NCI-H1436 treated with DMSO at 0.1 percent for 48 hours (cell line): Measurements from ENCODE around the gene LRRK1.
A peak's percentile ranks its signal among the peaks of the same experiment; 100 is the strongest.

Experiments
- DNase-seq: peaks from one replicate; lab custom pipeline; 2025; lab: John Stamatoyannopoulos, UW

Gene LRRK1

DNA sequence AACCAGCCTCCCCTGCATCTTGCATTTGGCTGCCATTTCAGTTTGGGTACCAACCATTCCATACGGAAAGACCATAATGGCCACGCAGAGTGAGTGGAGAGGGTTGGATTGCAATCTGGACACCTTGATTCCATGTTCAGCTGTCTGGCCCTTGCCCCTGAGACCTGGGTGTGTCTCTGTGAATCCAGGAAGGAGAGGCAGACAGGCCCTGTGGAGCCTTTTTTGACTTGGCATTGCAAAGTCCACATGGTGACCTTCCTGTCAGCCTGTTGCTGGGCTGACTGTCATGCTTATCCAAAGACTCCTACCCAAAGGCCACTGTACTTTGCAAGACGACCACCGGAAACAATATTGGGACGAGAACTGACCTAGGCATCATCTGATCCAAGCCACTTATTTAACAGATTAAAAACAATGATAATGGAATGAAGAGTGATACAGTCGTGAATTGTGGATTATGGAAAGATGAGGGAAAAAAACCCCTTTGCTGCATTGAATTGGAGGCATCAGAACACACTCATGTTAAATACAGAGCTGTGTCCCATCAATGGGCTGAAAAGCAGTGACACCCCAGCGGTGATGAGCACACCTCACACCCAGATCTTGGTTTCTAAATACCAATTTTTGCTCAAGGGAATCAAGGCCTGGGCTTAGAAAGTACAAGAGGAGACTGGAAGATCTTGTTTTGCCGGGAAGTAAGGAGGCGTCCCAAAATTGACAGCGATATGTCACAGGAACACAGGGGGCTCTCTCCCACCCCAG, 86.0 kb downstream of the LRRK1 start:
- no peak for DNase-seq

DNA sequence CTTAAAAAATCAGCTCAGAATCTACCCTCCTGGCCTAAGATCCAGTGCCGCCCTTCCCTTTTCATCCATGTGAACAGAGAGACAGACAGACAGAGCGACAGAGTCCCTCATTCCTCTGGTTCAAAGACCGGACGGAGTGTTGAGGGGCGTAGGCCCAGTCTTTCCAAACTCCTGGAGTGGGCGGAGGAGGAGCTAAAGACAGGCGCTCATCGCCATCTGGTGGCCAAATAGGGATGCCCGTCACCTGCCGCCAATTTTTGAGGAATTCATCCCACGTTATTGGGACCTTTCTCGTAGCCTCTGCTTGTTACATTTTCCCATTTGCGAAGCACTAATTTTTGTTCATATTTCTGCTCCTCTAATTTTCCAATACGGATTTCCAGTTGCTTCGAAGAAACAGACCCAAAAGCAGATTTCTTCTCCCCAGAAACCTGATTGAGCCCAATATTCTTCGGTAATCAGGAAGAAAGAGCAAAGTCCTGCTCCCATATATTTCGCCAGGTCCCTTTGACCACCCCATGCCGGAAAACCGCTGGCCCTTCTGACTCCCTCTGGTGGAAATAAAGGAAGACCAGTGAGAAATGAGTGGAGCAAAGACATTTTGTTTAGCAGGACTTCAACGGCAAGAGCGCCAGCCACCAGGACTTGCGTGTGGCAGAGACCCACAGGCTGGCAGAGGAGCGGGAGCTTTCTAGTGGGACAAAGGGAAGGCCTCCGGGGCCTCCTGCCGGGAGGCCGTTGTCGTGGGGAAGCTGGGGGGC, 88.0 kb downstream of the LRRK1 start:
- DNase-seq: no peak

DNA sequence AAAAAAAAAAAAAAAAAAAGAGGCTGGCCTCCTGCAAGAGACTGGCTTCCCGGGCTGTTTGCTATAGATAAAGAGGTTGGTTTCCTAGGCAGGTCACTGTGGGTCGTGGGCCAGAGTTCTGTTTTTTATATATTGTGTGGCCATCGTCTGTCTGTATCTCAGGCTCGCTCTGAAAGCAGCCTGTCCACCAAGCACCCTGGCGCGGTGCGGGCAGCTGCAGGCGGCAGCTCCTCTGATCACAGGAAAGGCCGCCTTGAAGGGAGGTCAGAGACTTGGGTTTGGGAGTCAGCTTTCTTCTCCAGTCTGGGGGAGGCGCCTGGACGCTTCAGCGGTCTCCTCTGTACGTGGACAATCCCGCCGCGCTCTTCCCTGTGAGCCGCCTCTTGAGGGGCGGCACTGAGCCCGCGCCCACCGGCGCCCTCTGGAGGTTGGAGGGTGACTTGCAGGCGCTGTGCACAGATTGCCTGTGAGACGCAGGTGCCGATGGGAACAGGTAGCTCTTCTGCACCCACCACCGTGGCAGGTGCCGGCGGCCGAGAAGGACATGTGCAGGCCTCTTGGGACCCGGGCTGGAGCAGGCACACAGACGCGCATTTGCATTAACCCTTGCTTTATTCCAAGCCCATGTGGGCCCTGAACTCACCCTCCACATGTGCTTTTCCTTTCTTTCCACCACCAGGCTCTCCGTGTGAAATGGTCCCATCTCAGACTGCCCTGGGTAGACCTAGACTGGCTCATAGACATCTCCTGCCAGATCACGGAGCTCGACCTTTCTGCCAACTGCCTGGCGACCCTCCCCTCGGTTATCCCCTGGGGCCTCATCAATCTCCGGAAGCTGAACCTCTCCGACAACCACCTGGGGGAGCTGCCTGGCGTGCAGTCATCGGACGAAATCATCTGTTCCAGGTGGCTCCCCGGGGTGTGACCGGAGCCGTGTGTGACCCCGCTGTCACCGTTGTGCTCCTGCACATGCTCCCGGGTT, 89.3 kb downstream of the LRRK1 start:
- peak; percentile 47 for DNase-seq

DNA sequence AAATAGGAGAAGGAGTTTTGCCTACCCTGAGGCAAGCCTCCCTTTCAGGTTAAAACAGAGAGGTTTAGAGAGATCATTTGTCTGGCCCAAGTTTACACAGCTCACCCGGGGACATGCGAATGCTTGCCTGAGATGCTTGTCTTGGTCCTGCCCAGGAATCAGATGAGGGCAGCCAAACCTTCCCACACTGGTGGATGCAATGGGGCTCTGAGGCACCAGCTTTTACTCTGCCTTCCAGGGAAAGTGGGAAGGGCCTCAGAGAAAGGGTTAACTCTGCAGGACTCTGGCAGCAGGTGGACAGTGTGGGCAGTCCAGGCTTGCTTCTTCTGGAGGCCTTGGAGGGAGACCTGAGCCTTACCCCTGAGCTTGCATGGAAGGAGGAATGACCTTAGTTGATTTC, 90.0 kb downstream of the LRRK1 start:
- DNase-seq: no peak

DNA sequence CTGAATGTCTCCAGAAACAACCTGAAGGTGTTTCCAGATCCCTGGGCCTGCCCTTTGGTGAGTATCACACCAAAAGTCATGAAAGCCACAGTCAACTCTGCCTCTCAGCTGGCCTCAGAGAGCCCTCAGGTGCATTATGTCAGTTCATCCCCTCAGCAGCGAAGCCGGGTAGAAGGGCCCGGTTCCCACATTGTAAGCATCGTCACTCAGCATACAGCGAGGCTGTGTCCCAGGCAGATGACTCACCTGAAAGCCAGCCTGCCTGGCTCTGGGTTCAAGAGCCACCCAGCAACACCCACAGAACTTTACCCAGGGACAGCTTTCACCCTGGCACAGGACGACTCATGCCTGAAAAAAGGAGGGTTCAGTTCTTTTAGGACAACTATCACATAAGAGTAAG, 91.6 kb downstream of the LRRK1 start:
- DNase-seq: no peak

DNA sequence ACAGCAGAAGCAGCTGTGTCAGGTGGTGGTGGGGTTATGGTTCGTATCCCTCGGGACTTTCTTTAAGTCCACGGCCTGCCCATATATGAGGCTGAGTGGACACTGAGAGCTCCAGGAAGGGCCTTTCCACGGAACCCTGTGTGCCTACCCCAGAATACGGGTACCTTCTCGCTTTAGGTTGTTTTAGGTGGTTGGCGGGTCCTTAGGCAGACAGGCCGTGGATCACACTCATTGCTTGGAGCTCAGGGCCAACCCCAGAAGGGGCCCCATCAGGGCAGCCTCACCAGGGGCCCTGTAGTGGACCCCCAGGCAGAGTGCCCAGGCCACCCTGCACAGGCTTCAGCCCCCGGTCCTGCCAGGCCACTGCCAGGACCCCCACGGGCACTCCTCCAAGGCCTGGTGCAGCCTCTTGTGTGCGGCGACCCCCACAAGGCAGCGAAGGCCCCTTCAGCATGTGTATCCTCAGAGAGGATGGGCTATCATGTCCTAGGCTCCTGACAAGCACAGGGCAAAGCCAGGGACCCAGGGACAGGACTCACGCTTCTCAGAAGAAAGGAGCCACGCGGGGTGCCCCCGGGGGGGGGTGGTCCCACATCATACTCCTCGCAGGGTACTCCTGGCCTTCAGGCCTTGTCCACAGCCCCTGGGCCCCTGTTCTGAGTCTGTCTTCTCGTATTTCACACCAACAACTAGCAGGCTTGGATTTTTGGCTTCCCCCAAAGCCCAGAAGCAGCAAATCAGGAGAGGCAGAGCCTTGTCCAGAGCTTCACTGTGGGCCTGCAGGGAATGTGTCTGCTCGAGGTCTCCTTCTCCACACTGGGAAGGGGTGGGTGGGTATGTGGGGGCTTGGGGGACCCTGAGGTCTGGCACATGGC, 93.4 kb downstream of the LRRK1 start:
- no peak for DNase-seq

DNA sequence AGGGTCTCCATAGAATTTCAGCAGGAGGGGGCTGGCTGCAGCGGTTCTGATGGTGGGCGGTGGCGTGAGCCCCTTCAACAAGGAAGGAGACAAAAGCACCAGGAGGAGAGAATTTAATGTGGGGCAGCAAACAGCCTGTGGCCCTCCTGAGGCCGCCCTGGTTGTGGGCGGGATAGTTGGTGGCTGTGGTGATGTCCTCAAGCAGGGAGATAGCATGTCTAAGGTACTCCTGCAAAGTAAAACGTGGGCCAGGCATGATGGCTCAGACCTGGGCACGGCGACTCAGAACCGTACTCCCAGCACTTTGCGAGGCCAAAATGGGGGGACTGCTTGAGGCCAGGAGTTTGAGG, 94.0 kb downstream of the LRRK1 start:
- no peak for DNase-seq

DNA sequence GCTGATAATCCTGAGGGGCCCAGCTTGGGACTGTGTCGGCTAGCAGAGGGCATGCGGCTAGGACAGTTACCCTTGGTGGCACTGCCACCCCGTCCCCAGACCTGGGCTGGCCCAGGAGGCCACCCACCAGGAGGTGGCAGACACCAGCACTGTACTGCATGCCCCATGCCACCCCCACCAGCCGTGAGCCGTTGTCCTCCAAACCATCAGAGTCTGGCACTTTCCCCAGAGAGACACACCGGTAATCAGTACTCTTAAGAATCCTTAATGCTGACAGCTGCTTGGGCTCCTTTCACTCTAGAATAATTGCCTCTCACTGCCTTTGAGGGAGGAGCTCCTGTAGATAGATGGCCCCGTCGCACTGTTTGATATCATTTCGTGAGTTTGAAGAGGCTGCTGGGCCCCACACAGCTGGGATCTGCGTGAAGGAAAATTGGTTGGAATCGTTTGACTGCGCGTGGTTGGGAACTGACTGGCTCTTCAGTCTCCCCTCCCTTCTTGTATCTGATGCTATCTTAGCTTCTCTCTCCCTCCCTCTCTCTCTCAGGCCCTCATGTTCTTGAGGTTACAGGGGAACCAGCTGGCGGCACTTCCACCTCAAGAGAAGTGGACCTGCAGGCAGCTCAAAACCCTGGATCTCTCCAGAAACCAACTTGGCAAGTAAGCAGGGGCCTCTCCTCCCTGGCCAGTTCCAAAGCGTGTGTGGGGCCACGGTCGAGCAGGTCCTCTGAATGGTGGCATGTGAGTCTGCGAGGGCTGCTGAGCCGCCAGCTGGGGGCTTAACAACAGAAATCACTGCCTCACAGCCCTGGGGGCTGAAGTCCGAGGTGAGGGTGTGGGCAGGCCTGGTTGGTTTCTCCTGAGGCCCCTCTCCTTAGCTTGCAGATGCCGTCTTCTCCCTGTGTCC, 94.9 kb downstream of the LRRK1 start:
- peak; percentile 10 for DNase-seq

DNA sequence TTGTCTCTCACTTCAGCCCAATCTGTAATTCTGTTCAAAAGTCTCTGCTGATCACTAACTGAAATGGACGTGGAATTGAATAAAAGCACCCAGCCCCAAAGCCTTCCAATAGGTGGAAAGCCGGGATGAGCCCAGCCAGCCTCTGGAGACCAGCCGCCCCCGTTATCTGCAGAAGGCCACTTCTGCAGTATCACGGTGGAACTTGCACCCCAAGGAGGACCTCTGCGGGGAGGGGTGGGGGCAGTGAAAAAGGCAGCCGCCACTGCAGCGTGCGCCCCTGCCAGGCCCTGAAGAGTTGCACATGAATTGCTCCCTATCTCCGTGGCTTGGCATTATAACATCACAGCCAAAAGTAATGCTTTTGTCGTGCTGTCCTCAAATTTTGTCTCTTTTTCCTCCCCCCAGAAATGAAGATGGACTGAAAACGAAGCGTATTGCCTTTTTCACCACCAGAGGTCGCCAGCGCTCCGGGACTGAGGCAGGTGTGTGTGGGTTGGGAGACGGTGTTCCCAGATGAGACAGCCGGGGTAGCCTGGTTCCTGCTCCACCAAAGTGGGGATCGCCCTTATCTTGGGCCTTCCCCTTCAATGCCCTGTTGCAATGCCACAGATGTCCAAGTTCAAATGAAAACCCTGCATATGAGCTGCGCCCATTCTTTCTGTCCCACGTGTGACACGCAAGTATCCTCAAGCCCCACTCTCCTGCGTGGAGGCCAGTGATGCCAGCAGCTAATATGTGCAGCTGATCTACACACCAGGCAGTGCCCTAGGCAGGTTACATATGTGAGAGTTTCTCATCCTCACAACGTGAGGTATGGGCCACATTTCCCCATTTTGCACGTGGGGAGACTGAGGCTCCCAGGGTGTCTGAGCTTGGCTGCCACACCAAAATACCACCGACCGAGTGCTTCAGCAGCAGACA, 96.0 kb downstream of the LRRK1 start:
- no peak for DNase-seq

DNA sequence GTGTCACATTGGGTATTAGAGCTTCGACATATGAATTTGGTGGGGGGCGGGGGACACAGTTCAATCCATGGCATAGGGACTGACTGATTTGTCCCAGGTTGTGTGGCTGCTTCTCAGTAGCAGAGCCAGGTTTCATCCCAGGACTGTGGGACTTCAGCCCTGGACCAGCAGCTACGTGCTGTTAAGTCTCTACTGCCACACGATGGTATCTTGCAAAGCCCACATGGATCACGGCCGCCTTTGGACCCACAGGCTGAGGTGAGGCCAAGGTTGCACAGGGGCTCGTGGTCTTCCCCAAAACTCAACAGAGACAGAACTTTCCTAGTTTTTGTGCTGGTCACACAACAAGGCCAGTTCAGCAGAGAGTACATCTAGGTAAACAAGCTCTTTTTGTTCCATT, 97.4 kb downstream of the LRRK1 start:
- DNase-seq: no peak

DNA sequence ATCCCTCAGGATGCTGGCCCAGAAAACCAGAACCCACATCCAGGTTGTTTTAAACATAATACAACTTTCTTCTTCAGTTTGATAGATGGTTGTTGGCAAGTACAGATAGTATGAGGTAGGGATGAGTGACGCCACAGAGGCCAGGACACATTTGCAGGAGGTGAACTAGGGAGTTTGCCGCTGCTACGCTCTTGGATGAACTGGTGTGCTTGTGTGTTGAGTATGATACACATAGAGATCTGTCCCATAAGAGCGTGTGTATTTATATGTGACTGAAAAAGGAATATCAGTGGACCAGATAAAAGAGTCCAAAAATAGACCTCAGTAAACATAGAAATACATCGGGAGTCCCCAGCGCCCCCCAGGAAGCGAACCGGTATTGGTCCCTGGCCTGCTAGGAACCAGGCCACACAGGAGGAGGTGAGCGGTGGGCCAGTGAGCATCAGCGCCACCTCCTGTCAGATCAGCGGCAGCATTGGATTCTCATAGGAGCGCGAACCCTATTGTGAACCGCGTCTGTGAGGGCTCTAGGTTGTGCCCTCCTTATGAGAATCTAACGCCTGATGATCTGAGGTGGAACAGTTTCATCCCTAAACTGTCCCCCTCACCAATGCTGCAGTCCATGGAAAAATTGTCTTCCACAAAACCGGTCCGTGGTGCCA, 98.1 kb downstream of the LRRK1 start:
- DNase-seq: no peak

DNA sequence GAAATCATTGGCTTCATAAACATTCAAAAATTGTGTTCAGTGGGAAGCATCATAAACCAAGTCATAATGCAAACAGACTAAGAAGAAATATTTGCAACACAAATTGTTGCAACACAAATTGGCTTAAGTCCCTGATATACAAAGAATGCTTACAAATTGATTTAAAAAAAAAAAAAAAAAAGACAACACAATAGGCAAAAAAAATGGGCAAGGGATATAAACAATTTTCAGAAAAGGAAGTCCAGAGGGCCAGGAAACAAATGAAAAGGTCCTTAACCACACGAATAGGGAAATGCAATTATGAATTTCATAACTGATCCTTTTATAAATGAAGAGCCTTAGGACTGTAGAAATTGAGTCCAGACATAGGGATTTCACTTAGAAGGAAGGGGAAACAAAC, 98.9 kb downstream of the LRRK1 start:
- no peak for DNase-seq

DNA sequence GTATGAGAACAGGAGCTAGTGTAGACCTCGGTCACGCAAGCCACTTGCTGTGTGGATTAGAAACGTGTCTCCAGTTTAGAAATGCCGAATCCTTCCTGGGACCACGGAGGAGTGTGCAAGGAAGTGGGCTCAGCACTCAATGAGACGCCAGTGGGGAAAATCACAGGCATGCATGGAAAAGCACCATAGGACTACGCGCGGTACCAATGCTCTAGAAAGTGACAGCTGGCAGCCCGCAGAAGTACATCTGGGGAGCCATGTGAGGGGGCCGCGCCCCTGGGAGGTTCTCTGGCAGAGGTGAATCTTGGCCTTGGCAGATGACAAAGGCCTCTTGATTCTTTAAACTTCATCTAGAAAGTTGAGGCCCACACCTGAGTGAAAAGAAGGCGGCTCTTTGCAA, 99.3 kb downstream of the LRRK1 start:
- no peak for DNase-seq

DNA sequence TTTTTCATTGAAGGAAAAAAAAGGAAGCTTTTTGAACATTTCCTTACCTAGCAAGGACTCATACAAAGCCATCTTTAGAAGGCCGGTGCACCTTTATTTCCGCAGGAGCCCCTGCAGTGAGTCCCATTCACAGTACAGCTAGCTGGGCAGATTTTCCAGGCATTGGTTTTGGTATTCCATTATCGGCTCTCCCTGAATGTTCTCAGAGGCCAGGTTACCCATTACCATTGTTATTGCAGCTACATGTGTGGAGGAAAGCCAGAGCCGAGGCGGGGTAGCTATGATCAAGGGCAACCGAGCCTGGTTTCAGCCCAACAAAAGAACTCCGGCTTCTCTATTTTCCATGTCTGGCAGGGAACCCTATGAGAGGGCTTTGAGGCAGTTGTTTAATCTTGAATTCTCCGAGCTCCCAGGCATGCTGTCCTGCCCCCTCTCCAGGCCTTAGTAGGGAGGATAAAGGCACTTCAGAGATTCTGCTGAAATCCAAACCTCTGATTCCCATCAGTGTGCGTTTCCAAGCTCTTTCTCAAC, 100.3 kb downstream of the LRRK1 start:
- DNase-seq: no peak

DNA sequence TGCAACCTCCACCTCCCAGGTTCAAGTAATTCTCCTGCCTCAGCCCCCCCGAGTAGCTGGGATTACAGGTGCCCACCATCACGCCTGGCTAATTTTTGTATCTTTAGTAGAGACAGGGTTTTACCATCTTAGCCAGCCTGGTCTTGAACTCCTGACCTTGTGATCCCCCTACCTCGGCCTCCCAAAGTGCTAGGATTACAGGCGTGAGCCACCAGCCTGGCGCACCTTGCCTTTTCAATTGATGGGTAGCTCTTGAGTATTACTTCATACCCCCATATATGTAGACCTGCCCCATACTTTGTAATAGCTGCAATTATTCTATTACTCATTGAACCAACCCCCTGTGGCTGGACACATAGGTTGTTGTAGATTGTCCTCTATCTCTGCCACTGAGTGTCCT, 101.3 kb downstream of the LRRK1 start:
- no peak for DNase-seq

DNA sequence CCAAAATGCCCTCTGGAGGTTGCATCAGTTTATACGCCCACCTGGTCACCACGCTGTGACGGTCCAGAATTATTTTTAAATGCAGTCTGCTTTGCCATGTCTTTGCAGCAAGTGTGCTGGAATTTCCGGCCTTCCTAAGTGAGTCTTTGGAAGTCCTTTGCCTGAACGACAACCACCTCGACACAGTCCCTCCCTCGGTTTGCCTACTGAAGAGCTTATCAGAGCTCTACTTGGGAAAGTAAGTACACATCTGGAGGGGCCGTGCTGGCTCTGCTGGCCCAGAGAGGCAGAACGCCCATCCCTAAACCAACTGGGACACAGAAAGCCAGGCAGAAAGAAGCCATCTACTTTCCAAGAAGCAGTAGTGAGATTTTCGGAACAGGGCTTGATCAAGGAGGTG, 101.8 kb downstream of the LRRK1 start:
- no peak for DNase-seq

DNA sequence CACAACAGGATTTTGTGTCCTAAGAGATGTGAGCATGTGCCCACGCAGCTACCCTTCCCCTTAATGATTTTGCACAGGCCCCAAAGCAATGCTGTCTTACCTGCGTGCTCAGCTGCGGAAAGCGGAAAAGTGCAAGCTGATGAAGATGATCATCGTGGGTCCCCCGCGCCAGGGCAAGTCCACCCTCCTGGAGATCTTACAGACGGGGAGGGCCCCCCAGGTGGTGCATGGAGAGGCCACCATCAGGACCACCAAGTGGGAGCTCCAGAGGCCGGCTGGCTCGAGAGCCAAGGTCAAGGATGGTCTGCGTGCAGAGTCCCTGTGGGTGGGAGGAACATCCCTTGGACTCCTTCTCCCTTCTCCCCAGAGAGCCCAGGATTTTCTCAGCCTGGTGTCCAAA, 103.1 kb downstream of the LRRK1 start:
- DNase-seq: no peak

DNA sequence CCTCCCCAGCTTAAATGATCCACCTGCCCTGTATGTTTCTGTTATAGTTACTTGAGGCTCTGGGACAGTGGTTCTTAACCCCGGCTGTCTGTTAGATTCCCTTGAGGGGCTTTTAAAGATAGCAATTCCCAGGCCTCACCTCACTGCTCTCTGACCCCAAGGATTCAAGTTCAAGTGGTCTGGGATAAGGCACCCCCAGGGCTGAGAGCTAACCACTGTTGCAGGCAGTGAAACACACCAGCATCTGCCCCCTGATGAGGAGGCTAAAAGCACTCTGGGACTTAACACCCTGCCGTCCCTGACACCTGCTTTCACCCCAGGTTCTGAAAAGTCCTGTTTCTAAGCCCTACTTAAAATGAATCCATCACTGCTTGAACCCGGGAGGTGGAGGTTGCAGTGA, 103.7 kb downstream of the LRRK1 start:
- DNase-seq: no peak
